Activated T-cell treated with anti-CD3 and anti-CD28 coated beads, Interleukin-2, amount 50 U/mL, for 1 hour (primary cell): Measurements from ENCODE around the gene SLC36A4.
A peak's percentile ranks its signal among the peaks of the same experiment; 100 is the strongest.
"Not testable (repeated sequence)": the region's sequence is repeated elsewhere in the genome, so short reads cannot be mapped to it uniquely, and the experiment has no call there.

Source experiments
- DNase-seq: peaks from one replicate; pipeline ENCODE4 v3.0.0-alpha.2; 2020

SLC36A4 gene

DNA sequence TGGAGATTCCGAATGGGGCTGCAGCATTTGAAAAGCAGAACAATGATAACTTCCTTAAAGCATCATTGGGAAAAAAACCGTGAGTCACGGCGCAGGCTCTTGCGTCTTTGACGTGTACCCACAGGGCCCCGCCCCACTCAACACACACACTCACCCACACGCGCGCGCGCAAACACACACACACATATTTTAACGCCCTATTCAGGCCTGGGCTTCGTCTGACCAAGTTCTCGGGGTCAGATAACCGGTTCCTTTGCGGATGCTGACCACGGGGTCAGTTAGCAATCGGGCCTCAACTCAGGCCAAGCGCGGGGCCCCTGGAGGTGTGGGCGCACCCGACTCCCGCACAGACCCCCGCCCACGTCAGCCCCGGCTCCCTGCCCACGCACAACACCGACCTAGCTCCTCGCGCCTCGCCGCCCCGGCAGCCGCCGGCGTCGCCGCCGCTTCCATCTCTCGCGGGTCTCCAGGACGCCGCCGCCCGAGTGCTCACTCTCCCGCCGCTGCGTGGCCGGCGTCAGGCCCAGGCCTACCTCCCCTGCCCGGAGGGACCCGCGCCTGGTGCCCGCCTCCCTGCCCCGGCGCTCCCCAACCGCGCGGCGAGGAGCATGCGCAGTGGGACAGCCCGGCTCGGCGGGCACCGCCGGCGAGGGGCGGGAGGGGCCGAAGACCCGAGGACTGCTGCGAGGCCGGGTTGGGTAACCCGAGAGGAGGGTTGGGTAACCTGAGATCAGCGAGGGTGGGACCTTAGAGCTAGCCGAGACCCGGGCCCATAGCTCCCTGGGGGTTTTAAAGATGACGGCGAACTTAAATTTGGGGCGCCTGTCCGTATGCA is at the start of gene SLC36A4:
Gene SLC36A4, minus strand, starts transcription at position 612 of the 835 bp plus-strand sequence. Its CDS starts 159 bp downstream, at position 453.
- DNase-seq, result peak; percentile 83

DNA sequence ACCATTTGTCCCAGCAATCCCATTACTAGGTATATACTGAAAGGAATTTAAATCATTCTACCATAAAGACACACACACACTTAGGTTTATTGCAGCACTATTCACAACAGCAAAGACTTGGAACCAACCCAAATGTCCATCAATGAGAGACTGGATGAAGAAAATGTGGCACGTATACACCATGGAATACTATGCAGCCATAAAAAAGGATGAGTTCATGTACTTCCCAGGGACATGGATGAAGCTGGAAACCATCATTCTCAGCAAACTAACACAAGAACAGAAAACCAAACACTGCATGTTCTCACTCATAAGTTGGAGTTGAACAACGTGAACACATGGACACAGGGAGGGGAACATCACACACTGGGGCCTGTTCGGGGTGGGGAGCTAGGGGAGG is 49.0 kb upstream of the SLC36A4 start:
- not testable (repeated sequence) for DNase-seq

GRCh38 chr11:93244018-93244417 is 46.2 kb upstream of the SLC36A4 start:
- no peak for DNase-seq

DNA sequence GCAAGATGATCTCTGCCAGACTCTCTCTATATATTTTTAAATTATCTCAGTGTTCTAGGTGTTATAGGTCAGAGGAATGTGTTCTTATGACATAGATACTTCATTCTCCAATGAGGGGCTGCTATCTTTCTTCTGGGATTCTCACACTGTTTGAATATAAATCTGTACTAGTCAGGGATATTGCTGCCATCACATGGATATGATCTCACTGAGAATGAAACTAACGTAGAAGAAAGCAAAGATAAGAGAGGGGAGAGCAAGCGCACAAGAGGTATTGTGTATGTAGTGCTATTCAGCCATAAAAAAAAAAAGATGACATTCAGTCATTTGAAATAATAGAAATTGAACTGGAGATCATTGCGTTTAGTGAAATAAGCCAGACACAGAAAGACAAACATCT is 42.2 kb upstream of the SLC36A4 start:
- DNase-seq, result no peak

DNA sequence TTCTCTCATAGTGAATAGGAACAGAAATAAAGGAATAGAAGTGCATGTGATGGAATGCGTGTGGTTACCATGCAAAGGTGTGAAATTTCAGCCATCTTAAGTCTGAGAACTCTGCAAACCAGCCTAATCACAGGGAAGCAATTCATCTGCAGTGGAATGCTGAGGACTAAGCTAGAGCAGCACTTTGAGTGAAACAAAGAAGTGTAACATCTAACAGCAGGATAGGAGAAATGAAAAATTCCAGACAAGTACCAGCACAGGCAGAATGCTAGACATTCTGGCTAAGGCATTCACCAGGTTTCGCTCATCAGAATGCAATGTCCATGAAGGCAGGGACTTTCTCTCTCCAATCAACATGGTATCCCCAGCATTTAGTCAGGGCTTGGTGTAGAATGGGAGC is 41.2 kb upstream of the SLC36A4 start:
- no peak for DNase-seq

DNA sequence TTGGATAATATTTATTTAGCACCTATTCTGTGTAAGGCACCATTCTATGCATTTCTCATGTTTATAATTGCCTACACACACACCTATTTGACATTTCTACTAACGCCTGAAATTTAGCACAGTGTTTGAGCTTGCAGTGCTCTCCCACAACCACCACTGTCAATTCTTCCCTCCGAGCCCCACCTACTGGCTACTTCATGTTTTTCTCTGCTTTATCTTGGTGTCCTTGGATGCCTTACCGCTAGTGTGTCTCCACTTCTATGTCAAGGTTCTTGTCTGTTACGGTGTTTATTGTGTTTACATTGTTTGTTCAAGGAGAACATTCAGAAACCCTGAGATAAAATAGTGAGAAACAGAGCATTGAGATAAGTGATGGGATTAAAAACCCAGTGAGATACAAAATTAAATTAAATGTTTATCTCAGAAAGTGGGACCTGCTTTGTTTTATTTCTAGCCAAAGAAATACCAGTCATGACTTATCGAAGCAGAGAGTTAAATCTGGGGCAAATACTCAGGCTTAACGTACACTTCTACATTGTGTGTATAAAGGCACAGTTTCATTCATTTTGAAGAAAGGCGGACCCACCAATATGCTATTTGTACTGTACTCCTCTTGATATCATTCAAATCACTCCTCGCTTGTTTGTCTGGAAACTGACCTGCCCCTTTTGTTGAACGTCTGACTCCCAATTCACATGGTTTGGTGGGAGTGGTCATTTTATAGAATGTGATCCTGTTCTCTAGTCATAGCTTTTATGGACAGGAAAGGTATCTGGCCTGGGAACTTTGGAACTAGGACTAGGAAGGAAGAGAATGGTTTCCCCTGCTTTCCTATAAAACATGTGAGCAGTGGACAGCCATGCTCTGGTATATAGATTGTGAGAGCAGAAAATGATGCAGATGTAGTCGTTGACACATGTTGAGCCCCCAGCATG is 39.2 kb upstream of the SLC36A4 start:
- DNase-seq, result no peak

DNA sequence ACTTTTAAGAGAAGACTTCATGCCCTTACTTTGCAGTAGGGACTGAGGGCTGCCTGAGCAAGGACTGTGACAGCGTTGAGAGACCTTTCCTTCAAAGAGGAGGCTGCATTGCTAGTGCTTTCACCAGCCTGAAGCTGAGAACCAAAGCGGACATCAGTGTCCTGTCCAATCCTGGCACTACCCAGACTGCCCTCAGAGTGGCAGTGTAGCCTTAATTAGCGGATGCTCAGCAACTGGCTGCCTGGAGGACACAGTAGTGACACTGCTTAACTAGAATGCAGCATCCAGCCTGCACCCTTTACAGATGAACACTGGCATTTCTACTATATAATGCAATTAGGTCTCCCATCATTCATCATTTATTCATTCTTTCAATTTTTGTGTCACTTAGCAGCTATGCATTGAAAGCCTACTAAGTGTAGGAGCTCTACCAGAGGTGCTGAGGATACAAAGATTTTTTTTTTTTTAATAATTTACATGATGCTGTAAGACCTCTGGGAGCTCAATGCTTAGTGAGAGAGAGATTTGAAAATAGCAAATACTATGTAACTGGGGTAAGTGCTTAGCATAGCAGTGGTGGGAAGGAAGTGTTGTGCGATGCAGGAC is 36.9 kb upstream of the SLC36A4 start:
- DNase-seq, result peak; percentile 69

GRCh38 chr11:93229876-93230275 is 32.1 kb upstream of the SLC36A4 start:
- no peak for DNase-seq

GRCh38 chr11:93225662-93226061 is 27.9 kb upstream of the SLC36A4 start:
- no peak for DNase-seq

DNA sequence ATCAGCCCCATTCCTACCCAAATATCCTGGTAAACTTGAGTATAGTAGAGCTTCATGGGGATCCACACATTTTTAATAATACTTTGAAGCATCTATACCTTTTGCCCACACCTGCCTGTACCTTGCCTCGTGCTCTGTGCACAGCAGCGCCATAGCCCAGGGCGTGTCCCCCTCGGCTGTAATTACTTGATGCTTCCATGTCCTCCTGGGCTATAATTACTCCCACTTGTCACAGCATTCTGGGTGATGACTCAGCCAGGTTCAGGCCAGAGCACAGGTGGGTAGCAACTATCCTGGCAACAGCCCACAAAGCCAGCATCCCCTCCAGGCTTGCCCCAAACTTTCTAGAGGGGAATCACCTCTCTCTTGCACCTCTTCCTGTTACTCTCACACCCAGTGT is 23.7 kb upstream of the SLC36A4 start:
- DNase-seq, result no peak

DNA sequence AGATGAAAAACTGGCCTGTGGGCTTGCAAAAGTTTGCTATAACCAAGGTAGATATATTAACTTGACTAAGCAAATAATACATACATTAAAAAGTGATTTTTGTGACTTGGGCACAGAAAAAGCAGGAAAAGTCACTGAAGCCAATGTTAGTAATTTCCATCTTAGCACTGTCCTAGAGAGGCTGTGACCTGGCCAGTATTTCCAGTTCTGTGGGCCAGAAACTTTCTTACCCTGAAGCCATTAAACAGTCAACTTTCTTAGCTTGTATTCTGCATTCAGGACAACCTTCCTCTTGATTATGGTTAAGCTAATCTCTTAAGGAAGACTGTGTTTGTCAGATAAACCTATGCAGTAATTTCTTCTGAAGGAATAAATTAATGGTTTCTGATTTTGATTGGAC is 22.3 kb upstream of the SLC36A4 start:
- no peak for DNase-seq

DNA sequence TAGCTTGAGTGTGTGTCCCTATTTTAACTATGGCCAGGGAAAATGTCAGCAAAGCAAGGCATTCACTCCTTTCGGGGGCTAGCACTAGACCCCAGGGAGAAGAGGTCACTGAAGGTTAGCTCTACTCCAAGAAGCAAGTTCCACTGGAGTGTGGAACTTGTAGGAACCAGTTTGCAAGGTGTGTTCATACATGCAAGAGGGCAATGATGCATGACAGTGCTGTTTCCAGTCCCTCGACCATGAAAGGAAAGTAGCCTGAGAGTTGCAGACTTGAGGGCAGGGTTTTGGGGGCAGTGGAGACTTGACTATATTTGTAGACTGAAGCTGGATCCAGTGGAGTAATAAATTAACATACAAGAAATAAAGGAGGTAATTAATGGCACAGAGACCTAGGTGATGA is 21.6 kb upstream of the SLC36A4 start:
- DNase-seq, result no peak

DNA sequence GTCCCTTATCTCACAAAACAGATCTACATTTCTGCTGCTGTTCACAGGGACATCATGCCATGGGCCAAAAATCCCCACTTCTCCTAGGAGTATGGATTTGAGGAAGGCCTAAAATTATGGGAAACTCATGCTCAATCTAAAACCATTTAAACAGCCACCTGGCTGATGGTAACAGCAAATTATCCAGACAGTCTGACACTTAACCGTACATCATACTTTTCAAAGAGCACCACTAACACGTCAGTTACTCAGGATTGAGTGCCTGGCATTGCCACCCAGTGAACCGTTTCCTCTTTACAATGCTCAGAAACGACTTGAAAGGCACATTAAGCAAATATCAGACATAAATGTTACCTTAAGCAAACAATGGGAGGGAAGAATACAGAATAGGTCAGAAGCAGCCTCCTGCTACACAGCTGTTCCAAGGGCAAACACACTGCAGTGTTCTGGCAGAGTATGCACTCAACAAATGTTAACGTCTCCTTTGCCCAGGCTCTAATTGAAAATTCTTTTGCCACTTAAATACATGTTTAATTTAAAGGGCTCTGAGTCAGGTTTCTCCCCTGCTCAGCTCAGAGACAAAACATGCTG is 18.8 kb upstream of the SLC36A4 start:
- DNase-seq, result no peak

DNA sequence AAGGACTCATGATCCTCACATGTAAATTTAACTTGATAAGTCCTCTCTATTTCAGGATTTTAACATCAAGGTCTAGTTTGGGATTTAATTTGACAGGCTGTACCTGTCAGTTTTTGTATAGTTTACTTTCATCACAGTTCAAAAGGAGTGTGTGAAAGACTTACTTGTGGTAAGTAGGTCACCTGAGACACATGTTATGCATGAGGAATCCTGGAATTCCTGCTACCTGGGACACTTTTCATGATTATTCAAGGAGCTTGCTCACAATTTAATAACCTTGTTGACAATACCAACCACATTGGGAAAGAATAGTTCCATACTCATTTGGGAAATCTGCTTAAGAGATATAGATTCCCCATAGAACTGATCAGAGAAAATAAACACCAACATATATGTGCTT is 15.8 kb upstream of the SLC36A4 start:
- no peak for DNase-seq

- DNase-seq, result no peak
Observed at GRCh38 chr11:93212094-93212493, 14.3 kb upstream of the SLC36A4 start.

- DNase-seq, result no peak
Observed at GRCh38 chr11:93209466-93209865, 11.7 kb upstream of the SLC36A4 start.

DNA sequence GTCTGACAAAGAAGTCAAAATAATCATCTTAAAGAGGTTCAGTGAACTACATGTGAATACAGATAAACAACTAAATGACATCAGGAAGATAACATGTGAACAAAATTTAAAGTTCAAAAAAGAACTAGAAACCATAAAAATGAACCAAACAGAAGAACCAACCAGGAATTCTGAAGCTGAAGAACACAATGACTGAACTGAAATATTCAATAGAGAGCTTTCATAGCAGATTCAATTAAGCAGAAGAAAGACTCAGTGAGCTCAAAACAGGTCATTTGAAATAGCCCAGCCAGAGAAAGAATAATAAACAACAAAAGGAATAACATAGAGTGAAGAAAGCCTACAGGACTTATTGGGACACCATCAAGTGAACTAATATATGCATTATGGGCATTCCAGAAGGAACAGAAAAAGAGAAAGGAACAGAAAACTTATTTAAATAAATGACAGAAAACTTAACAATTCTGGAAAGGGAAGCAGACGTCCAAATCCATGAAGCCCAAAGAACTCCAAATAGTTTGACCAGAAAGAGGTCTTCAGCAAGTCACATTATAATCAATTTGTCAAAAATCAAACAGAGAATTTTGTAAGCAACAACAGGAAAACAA is 11.0 kb upstream of the SLC36A4 start:
- no peak for DNase-seq

DNA sequence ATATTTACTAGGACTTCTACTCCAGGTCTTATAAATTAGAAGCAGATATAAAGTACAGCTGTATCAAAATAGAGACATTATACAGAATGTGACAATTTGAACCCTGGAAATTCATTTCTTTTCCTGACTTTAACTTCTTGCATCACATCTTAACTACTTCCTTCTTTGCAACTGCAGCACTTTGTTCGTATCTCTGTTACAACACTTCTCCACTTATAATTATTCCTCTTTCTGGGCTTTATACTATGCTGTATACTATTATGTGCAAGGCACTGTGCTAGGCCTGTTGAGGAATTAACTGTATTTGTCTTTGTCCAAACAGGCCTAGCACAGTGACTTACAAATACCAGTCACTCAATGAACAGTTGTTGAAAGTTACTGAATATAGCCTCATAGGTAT is 1.8 kb upstream of the SLC36A4 start:
- DNase-seq, result no peak

DNA sequence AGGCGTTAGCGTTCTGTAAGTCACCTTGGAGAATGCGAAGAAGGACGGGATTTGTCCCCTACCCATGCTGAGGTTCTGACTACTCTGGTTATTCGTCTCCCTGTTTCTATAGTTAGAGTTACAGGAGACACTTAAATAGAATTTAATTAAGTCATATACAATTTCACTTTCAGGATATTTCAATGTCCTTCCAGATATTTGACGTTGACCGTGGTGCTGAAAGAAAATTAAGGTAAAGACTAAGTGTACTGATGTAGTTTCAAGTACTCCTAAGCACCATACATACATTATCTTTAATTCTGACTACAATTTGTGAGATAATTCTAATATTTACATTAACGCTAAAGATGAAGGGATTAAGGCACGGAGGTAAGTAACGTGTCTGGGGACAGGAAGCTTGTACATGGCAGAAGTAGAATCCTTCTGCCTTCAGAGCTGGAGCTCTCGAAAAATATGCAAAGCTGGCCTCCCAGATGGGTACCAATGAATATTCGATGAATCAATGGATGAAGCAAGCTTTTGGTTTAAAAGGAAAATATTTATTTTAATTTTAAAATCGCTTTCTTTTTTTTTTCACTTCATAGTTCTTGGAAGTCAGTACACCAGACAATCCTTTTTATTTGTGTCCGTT is 539 bp upstream of the SLC36A4 start:
- DNase-seq, result no peak

GRCh38 chr11:93196816-93197379 is 893 bp downstream of the SLC36A4 start:
- DNase-seq, result no peak

DNA sequence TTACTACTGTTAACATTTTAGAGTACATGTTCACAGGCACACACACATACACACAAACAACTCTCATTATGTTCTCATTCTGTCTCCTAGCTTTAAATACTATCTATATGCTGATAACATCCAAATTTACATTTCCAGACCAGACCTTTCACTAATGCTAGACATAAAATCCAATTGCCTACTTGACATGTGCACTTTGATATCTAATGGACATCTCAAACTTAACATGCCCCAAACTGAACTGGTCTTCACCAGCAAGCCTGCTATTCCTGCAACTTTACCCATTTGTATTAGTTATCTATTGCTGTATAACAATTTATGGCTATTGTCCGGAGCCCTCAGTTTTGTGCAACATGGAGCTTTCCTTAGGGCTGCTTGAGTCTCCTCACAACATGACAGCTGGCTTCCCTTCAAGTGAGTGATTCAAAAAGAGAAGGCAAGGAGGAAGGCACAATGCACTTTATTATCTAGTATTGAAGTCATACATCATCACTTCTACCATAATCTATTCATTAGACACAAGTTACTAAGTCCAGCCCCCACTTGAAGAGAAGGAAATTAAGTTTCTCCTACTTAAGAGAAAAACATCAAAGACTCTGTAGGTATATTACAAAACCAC is 3.0 kb downstream of the SLC36A4 start:
- DNase-seq, result no peak
